GM23338 (cell line): ENCODE measurements around the gene KRT3. TPM values are rescaled to one million over a fixed set of nuclear protein-coding genes. Genes with fewer than 3 reads are reported as not detected.

Source experiments
- ATAC-seq: fragments of 200-7000 bp; cut with Tn5 transposase; 3 replicates; pipeline ENCODE4 v1.9.1; 2020
- DNase-seq: peaks from one replicate; pipeline ENCODE4 v3.0.0-alpha.2; 2015; ENCODE audit warnings: low spot score
- H2AFZ ChIP-seq: fragments of 200-600 bp; sonication (generic); 2 replicates; pipeline ENCODE4 v1.8.0; 2016; ENCODE audit warnings: antibody characterized with exemption, mild to moderate bottlenecking, moderate library complexity
- H3F3A ChIP-seq: fragments of 200-600 bp; sonication (generic); replicated peaks from 2 replicates; pipeline ENCODE4 v1.8.0; 2017; ENCODE audit warnings: antibody characterized with exemption, mixed run types, low read depth
- H3K27ac ChIP-seq: fragments of 200-600 bp; sonication (generic); 2 replicates; pipeline ENCODE4 v1.6.1; 2016; ENCODE audit warnings: low read depth
- H3K27me3 ChIP-seq: fragments of 200-600 bp; sonication (generic); 2 replicates; pipeline ENCODE4 v1.8.0; 2016; ENCODE audit warnings: mild to moderate bottlenecking, mixed run types, moderate library complexity; ENCODE audit not compliant: insufficient read depth
- H3K36me3 ChIP-seq: fragments of 200-600 bp; sonication (generic); 2 replicates; pipeline ENCODE4 v1.8.0; 2016; ENCODE audit warnings: mild to moderate bottlenecking; ENCODE audit not compliant: insufficient read depth
- H3K4me1 ChIP-seq: fragments of 200-600 bp; sonication (generic); 2 replicates; pipeline ENCODE4 v1.8.0; 2016; ENCODE audit warnings: mild to moderate bottlenecking, moderate library complexity; ENCODE audit not compliant: insufficient read depth
- H3K4me2 ChIP-seq: fragments of 200-600 bp; sonication (generic); 2 replicates; pipeline ENCODE4 v1.7.1; 2017; ENCODE audit warnings: mixed run types
- H3K4me3 ChIP-seq: fragments of 200-600 bp; sonication (generic); 2 replicates; pipeline ENCODE4 v1.6.1; 2016; ENCODE audit warnings: mixed run types
- H3K79me2 ChIP-seq: fragments of 200-600 bp; sonication (generic); replicated peaks from 2 replicates; pipeline ENCODE4 v1.8.0; 2017; ENCODE audit warnings: mild to moderate bottlenecking; ENCODE audit not compliant: insufficient read depth
- H3K9me2 ChIP-seq: fragments of 200-600 bp; sonication (generic); 2 replicates; pipeline ENCODE4 v1.8.0; 2017; ENCODE audit not compliant: insufficient read depth
- H4K20me1 ChIP-seq: fragments of 200-600 bp; sonication (generic); replicated peaks from 2 replicates; pipeline ENCODE4 v1.8.0; 2017; ENCODE audit warnings: mild to moderate bottlenecking; ENCODE audit not compliant: insufficient read depth
- H3K27ac Mint-ChIP-seq: 2 replicates; pipeline ENCODE4 v1.8.0; 2020; ENCODE audit warnings: inconsistent platforms, mild to moderate bottlenecking, moderate library complexity, mixed read lengths
- H3K27me3 Mint-ChIP-seq: 3 replicates; pipeline ENCODE4 v1.8.0; 2022; ENCODE audit warnings: low read depth, mild to moderate bottlenecking, moderate library complexity, mixed read lengths, inconsistent platforms; ENCODE audit not compliant: insufficient read depth, poor library complexity
- H3K36me3 Mint-ChIP-seq: 3 replicates; pipeline ENCODE4 v1.8.0; 2021; ENCODE audit warnings: low read depth, mild to moderate bottlenecking, inconsistent platforms, moderate library complexity, mixed read lengths
- H3K4me1 Mint-ChIP-seq: 3 replicates; pipeline ENCODE4 v1.8.0; 2020; ENCODE audit warnings: mild to moderate bottlenecking, inconsistent platforms, mixed read lengths
- H3K4me3 Mint-ChIP-seq: 3 replicates; pipeline ENCODE4 v1.8.0; 2021; ENCODE audit warnings: moderate library complexity, mild to moderate bottlenecking, inconsistent platforms, mixed read lengths
- H3K9me3 Mint-ChIP-seq: 3 replicates; pipeline ENCODE4 v1.8.0; 2020; ENCODE audit warnings: moderate library complexity, mild to moderate bottlenecking, inconsistent platforms, mixed read lengths
- CTCF ChIP-seq, 2 experiments: fragments of 200-600 bp in 1 of 2; sonication (generic) in 1 of 2; conservative IDR thresholded peaks; 2 replicates each; pipeline versions ENCODE4 v1.5.1 to v1.6.1; 2016 to 2017; ENCODE audit warnings: antibody characterized with exemption in 2 of 2, low read depth in 2 of 2, mild to moderate bottlenecking in 2 of 2, moderate library complexity in 1 of 2
- ETS1 ChIP-seq: IDR thresholded peaks from 2 replicates; pipeline ENCODE4 v1.6.1; 2016; ENCODE audit warnings: antibody characterized with exemption
- EZH2 ChIP-seq: fragments of 200-600 bp; sonication (generic); IDR thresholded peaks from one replicate; pipeline ENCODE4 v1.8.0; 2017; ENCODE audit warnings: antibody characterized with exemption, mild to moderate bottlenecking, low read depth; ENCODE audit not compliant: unreplicated experiment
- EZH2phosphoT487 ChIP-seq: fragments of 200-600 bp; sonication (generic); IDR thresholded peaks from one replicate; pipeline ENCODE4 v1.8.1; 2018; ENCODE audit warnings: antibody characterized with exemption; ENCODE audit not compliant: unreplicated experiment
- NANOG ChIP-seq: IDR thresholded peaks from 2 replicates; pipeline ENCODE4 v1.6.1; 2016; ENCODE audit warnings: antibody characterized with exemption, borderline replicate concordance
- REST ChIP-seq: IDR thresholded peaks from one replicate; pipeline ENCODE4 v1.6.1; 2018; ENCODE audit warnings: antibody characterized with exemption; ENCODE audit not compliant: unreplicated experiment
- ZNF114 ChIP-seq: fragments of 250-450 bp; sonication (Bioruptor Pico); IDR thresholded peaks from 2 replicates; pipeline ENCODE4 v1.5.0; 2020; ENCODE audit warnings: mild to moderate bottlenecking, moderate library complexity
- ZNF331 ChIP-seq: fragments of 250-450 bp; sonication (Bioruptor Pico); IDR thresholded peaks from 2 replicates; pipeline ENCODE4 v1.5.0; 2020; ENCODE audit warnings: low read depth, mild to moderate bottlenecking, moderate library complexity
- polyA plus RNA-seq: library from polyadenylated mRNA; unstranded; fragments of >200 nt; fragmentation: Nextera tagmentation; extraction: Ambion mirVana; gene quantifications from 2 replicates; pipeline ENCODE4 v1.2.1, GENCODE V29; 2016
- total RNA-seq: library from RNA; depleted of rRNA; stranded (reverse); fragments of >200 nt; shearing (Covaris generic); gene quantifications from 2 replicates; pipeline ENCODE4 v1.2.3, GENCODE V29; 2014

The KRT3 gene
- total and polyA plus RNA-seq, 2 experiments from 2014 or later: not detected

- Histone ChIP-seq H3K4me3 (no peak overlapping the region), H4K20me1 (no peaks in the 10 kb centered on the region), H3K36me3 (no peaks in the 10 kb centered on the region; the same call in 1 of the 2 replicates), H2AFZ (no peak overlapping the region), H3K9me2 (0 out of 2 replicates have a peak, but pooled peaks cover 6% of the 10 kb centered on the region), H3K4me2 (no peak overlapping the region), H3K27me3 (no peaks in the 10 kb centered on the region), H3K4me1 (no peaks in the 10 kb centered on the region), H3F3A (no peaks in the 10 kb centered on the region), H3K79me2 (no peaks in the 10 kb centered on the region), H3K27ac (no peak overlapping the region)
- ATAC-seq (no peak), DNase-seq (no peak)
- H3K27me3 Mint-ChIP-seq: no peaks in the 10 kb centered on the region
- H3K4me1 Mint-ChIP-seq: no peaks in the 10 kb centered on the region
- H3K4me3 Mint-ChIP-seq: no peak overlapping the region
- TF ChIP-seq EZH2phosphoT487 (no peak), REST (no peak), CTCF (conservative IDR thresholded peaks at IDR 0.05; ENCODE audit: low read depth in 2 of 2) (no peak), EZH2 (no peak), ZNF114 (no peak), ETS1 (no peak)
- no peaks in the 10 kb centered on the region for H3K36me3 Mint-ChIP-seq
- no peak overlapping the region for H3K27ac Mint-ChIP-seq
- peaks cover 7% of the 10 kb centered on the region; the same call in 1 of the 3 replicates for H3K9me3 Mint-ChIP-seq
Measured at GRCh38 chr12:52767020-52767379, 28.9 kb downstream of the KRT3 start.

GRCh38 chr12:52766351-52767019 lies 29.4 kb downstream of the KRT3 start:
- no peaks in the 10 kb centered on the region for H3K4me1 Mint-ChIP-seq
- no peak overlapping the region for H3K4me3 Mint-ChIP-seq
- H3K36me3 Mint-ChIP-seq: no peaks in the 10 kb centered on the region
- DNase-seq (no peak), ATAC-seq (no peak)
- Histone ChIP-seq H3K4me3 (no peak overlapping the region), H3K9me2 (0 out of 2 replicates have a peak, but pooled peaks cover 6% of the 10 kb centered on the region), H3K4me2 (no peak overlapping the region), H3K36me3 (no peaks in the 10 kb centered on the region; the same call in 1 of the 2 replicates), H3K27me3 (no peaks in the 10 kb centered on the region), H3K4me1 (no peaks in the 10 kb centered on the region), H3K79me2 (no peaks in the 10 kb centered on the region), H4K20me1 (no peaks in the 10 kb centered on the region), H3K27ac (no peak overlapping the region), H2AFZ (no peak overlapping the region), H3F3A (no peaks in the 10 kb centered on the region)
- H3K27ac Mint-ChIP-seq: no peak overlapping the region
- TF ChIP-seq EZH2 (no peak), NANOG (no peak), ZNF331 (no peak)
- peaks cover 12% of the 10 kb centered on the region for H3K9me3 Mint-ChIP-seq
- no peaks in the 10 kb centered on the region for H3K27me3 Mint-ChIP-seq
